ENCODE data around the gene PIN4.

The PIN4 gene

GRCh38 chrX:72165551-72165950 is 16.0 kb upstream of the PIN4 start:
- TF ChIP-seq, protein P1, sequence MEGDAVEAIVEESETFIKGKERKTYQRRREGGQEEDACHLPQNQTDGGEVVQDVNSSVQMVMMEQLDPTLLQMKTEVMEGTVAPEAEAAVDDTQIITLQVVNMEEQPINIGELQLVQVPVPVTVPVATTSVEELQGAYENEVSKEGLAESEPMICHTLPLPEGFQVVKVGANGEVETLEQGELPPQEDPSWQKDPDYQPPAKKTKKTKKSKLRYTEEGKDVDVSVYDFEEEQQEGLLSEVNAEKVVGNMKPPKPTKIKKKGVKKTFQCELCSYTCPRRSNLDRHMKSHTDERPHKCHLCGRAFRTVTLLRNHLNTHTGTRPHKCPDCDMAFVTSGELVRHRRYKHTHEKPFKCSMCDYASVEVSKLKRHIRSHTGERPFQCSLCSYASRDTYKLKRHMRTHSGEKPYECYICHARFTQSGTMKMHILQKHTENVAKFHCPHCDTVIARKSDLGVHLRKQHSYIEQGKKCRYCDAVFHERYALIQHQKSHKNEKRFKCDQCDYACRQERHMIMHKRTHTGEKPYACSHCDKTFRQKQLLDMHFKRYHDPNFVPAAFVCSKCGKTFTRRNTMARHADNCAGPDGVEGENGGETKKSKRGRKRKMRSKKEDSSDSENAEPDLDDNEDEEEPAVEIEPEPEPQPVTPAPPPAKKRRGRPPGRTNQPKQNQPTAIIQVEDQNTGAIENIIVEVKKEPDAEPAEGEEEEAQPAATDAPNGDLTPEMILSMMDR (IDR thresholded peaks at IDR 0.05), result no peak

DNA sequence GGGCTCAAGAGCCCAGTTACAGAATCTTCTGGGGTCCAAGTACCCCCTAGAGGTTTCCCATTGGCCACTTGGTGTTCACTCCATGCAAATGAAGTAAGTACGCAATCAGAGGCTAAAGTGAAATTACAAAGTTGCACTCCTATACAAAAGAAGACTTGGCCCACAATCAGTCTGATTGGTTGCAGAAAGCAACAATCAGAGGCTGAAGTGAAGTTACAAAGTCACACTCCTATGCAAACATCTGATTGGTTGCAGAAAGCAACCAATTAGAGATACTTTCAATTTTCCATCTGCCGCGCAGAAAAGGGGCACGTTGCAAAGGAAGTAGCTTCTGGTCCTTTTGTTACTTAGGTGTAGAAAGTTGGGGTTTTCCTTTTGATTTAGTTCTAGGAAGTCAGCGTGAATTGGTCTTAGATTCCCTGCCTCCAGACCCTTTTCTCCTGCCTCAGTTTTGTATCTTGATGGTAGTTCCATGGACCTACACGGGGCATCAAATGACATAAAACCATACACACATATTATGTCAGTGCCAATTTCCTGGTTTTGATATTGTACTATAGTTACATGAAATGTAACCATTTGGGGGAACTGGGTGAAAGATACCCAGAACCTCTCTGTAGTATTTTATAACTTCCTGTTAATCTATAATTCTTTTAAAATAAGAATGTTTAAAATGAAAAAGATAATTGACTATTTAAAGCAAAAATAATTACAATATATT is 12.4 kb upstream of the PIN4 start:
- TF ChIP-seq, protein P1 (IDR thresholded peaks at IDR 0.05), result no peak

- TF ChIP-seq, protein P1 (IDR thresholded peaks at IDR 0.05), result no peak
These were observed 4.6 kb upstream of the PIN4 start for GRCh38 chrX:72176981-72177380.

GRCh38 chrX:72180539-72180938 is 1.0 kb upstream of the PIN4 start:
- TF ChIP-seq, protein P1 (IDR thresholded peaks at IDR 0.05), result no peak

GRCh38 chrX:72182924-72183323 is 1.4 kb downstream of the PIN4 start:
- TF ChIP-seq, protein P1 (IDR thresholded peaks at IDR 0.05), result no peak

GRCh38 chrX:72201836-72202536 is 20.4 kb downstream of the PIN4 start:
- TF ChIP-seq, protein P1 (IDR thresholded peaks at IDR 0.05), result no peak

- TF ChIP-seq, protein P1 (IDR thresholded peaks at IDR 0.05), result no peak
These were observed 21.3 kb downstream of the PIN4 start for GRCh38 chrX:72202792-72203401.

Data from LNCAP (cell line).